Thymus (tissue), 11 donors: Measurements from ENCODE around the gene RSBN1L. TPM values are rescaled to one million over a fixed set of nuclear protein-coding genes. Genes with fewer than 3 reads are reported as not detected.
A peak's percentile ranks its signal among the peaks of the same experiment; 100 is the strongest.

Source experiments
- DNase-seq, 9 donors: peaks; one replicate each; pipeline ENCODE4 v3.0.0-alpha.2; 2013; ENCODE audit warnings: low spot score in 9 of 9, low read depth in 6 of 9, missing footprints in 1 of 9
- H3K27ac ChIP-seq, 2 donors: one replicate each; pipeline ENCODE4 v1.5.1; 2013; ENCODE audit warnings: control low read depth in 1 of 2, low read depth in 1 of 2, low read length in 1 of 2, mild to moderate bottlenecking in 1 of 2, moderate library complexity in 1 of 2
- H3K27me3 ChIP-seq, 2 donors: one replicate each; pipeline ENCODE4 v1.5.1; 2013; ENCODE audit warnings: low read length in 1 of 2; ENCODE audit not compliant: control insufficient read depth in 2 of 2, insufficient read depth in 1 of 2
- H3K36me3 ChIP-seq, 2 donors: one replicate each; pipeline ENCODE4 v1.5.1; 2013; ENCODE audit warnings: low read length in 1 of 2, mild to moderate bottlenecking in 1 of 2, moderate library complexity in 1 of 2; ENCODE audit not compliant: control insufficient read depth in 2 of 2, insufficient read depth in 2 of 2
- H3K4me1 ChIP-seq, 2 donors: one replicate each; pipeline ENCODE4 v1.5.1; 2013; ENCODE audit warnings: low read length in 2 of 2; ENCODE audit not compliant: control insufficient read depth in 2 of 2, insufficient read depth in 2 of 2
- H3K4me3 ChIP-seq, 2 donors: one replicate each; pipeline ENCODE4 v1.5.1; 2013; ENCODE audit warnings: low read length in 2 of 2, control low read depth in 1 of 2, mild to moderate bottlenecking in 1 of 2
- H3K9me3 ChIP-seq, 2 donors: one replicate each; pipeline ENCODE4 v1.5.1; 2013; ENCODE audit warnings: low read length in 1 of 2, mild to moderate bottlenecking in 1 of 2; ENCODE audit not compliant: control insufficient read depth in 2 of 2, insufficient read depth in 1 of 2
- whole genome bisulfite sequencing: extraction: QIAGEN DNeasy Blood & Tissue Kit; methylation state at CpG from one replicate; pipeline ENCODE4 v1.1.7; 2013; 5-methylcytosine and 5-hydroxymethylcytosine counted together
- polyA plus RNA-seq: library from polyadenylated mRNA; stranded (reverse); fragments of 200-250 nt; gene quantifications from one replicate; pipeline ENCODE4 v1.2.3, GENCODE V29; 2013
- total RNA-seq: library from RNA; stranded (reverse); fragments of 120-200 nt; gene quantifications from one replicate; pipeline ENCODE4 v1.2.4, GENCODE V29; 2013
- donor health status: healthy.

The RSBN1L gene
- total and polyA plus RNA-seq, 2 donors, result 18.7 to 28.9 TPM

- H3K36me3 ChIP-seq, result peaks cover 0 to 2% of the 10 kb centered on the region in 2 donors
- H3K4me1 ChIP-seq, result no peaks in the 10 kb centered on the region
- no peak overlapping the region for H3K4me3 ChIP-seq
- no peak for DNase-seq
- WGBS, result 97% methylated on average over 9 of the region's 9 CpGs
- H3K27me3 ChIP-seq, result no peaks in the 10 kb centered on the region
- H3K9me3 ChIP-seq, result no peaks in the 10 kb centered on the region
- H3K27ac ChIP-seq, result no peak overlapping the region
Measured at GRCh38 chr7:77655836-77656455, 40.3 kb upstream of the RSBN1L start.

DNA sequence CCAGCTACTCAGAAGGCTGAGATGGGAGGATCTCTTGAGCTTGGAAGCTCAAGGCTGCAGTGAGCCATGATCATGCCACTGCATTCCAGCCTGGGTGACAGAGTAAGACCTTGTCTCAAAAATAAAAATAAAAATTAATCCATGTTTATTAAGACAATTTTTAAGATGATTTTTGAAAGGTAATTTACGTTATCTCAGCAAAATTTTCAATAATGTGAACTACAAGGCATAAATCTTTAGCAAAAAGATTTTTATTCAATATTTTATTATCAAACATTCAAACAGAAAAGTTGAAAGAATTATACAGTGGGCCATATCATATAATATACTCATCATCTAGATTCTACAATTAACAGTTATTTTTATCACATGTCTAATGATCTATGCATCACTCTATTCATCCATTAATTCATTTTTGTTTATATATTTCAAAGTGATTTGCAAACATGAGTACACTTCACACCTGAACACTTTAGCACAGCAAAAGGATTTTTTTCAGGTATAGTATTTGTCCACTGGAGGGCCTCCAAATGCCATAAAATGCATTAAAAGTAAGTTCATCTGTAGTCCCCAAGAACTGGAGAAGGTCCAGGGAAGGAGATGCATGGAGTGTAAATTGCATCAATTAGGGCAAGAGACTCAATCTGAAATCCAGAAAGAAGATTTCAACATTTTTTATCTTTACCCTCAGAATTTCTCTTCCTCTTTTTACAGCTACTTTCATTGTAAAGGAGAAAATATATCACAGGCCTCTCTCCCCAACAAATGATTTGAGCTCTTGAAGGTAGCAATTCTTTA is 38.6 kb upstream of the RSBN1L start:
- 82% methylated on average over 1 of the region's 1 CpG for WGBS
- Histone ChIP-seq H3K36me3 (peaks cover 0 to 2% of the 10 kb centered on the region in 2 donors), H3K9me3 (no peaks in the 10 kb centered on the region), H3K27ac (no peak overlapping the region), H3K4me1 (no peaks in the 10 kb centered on the region), H3K4me3 (no peak overlapping the region), H3K27me3 (no peaks in the 10 kb centered on the region)
- DNase-seq, result peak in 8 of 9 donors; percentile 15 to 65 (median 31)

GRCh38 chr7:77658928-77659327 is 37.3 kb upstream of the RSBN1L start:
- no peak for DNase-seq
- peaks cover 0 to 2% of the 10 kb centered on the region in 2 donors for H3K36me3 ChIP-seq
- H3K9me3 ChIP-seq, result no peaks in the 10 kb centered on the region
- H3K27me3 ChIP-seq, result no peaks in the 10 kb centered on the region
- WGBS, result 96% methylated on average over 5 of the region's 5 CpGs
- H3K4me3 ChIP-seq, result no peak overlapping the region
- no peak overlapping the region for H3K27ac ChIP-seq
- H3K4me1 ChIP-seq, result no peaks in the 10 kb centered on the region

GRCh38 chr7:77661816-77662215 is 34.4 kb upstream of the RSBN1L start:
- 97% methylated on average over 5 of the region's 5 CpGs for WGBS
- Histone ChIP-seq H3K27ac (no peak overlapping the region), H3K27me3 (no peaks in the 10 kb centered on the region), H3K36me3 (no peaks in the 10 kb centered on the region), H3K4me3 (no peak overlapping the region), H3K4me1 (no peaks in the 10 kb centered on the region), H3K9me3 (no peaks in the 10 kb centered on the region)
- no peak for DNase-seq

DNA sequence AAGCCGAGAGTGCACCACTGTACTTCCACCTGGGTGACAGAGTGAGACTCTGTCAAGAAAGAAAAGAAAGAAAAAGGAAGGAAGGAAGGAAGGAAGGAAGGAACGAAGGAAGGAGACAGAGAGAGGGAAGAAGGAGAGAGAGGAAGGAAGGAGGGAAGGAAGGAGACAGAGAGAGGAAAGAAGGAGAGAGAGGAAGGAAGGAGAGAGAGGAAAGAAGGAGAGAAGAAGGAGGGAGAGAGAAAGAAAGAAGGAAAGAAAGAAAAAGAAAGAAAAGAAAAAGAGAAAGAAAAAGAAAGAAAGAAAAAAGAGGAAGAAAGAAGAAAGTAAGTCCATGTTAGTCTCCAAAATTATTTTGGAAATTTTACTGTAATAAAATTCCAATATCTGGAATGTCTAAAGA is 33.4 kb upstream of the RSBN1L start:
- Histone ChIP-seq H3K4me1 (no peaks in the 10 kb centered on the region), H3K36me3 (no peaks in the 10 kb centered on the region), H3K4me3 (no peak overlapping the region), H3K27ac (no peak overlapping the region), H3K27me3 (no peaks in the 10 kb centered on the region), H3K9me3 (no peaks in the 10 kb centered on the region)
- 93% methylated on average over 2 of the region's 2 CpGs for WGBS
- DNase-seq, result no peak

GRCh38 chr7:77664715-77665114 is 31.5 kb upstream of the RSBN1L start:
- no peaks in the 10 kb centered on the region for H3K9me3 ChIP-seq
- no peaks in the 10 kb centered on the region for H3K4me1 ChIP-seq
- no peak overlapping the region for H3K27ac ChIP-seq
- no peak overlapping the region for H3K4me3 ChIP-seq
- DNase-seq, result no peak
- no peaks in the 10 kb centered on the region for H3K27me3 ChIP-seq
- H3K36me3 ChIP-seq, result no peaks in the 10 kb centered on the region

GRCh38 chr7:77665161-77665560 is 31.1 kb upstream of the RSBN1L start:
- H3K4me1 ChIP-seq, result no peaks in the 10 kb centered on the region
- no peak for DNase-seq
- no peak overlapping the region for H3K27ac ChIP-seq
- H3K9me3 ChIP-seq, result no peaks in the 10 kb centered on the region
- H3K27me3 ChIP-seq, result no peaks in the 10 kb centered on the region
- H3K36me3 ChIP-seq, result no peaks in the 10 kb centered on the region
- no peak overlapping the region for H3K4me3 ChIP-seq

- Histone ChIP-seq H3K4me1 (no peaks in the 10 kb centered on the region), H3K9me3 (no peaks in the 10 kb centered on the region), H3K27ac (no peak overlapping the region), H3K4me3 (no peak overlapping the region), H3K27me3 (no peaks in the 10 kb centered on the region), H3K36me3 (no peaks in the 10 kb centered on the region)
- WGBS, result 97% methylated on average over 6 of the region's 6 CpGs
- no peak for DNase-seq
Measured at GRCh38 chr7:77667459-77668086, 28.7 kb upstream of the RSBN1L start.

GRCh38 chr7:77674878-77675277 is 21.4 kb upstream of the RSBN1L start:
- no peak overlapping the region for H3K4me3 ChIP-seq
- no peaks in the 10 kb centered on the region for H3K36me3 ChIP-seq
- no peaks in the 10 kb centered on the region for H3K27me3 ChIP-seq
- WGBS, result 96% methylated on average over 5 of the region's 5 CpGs
- no peaks in the 10 kb centered on the region for H3K9me3 ChIP-seq
- no peak overlapping the region for H3K27ac ChIP-seq
- H3K4me1 ChIP-seq, result no peaks in the 10 kb centered on the region
- DNase-seq, result no peak
